DOHH2 (cell line): ENCODE data around the gene CDH26.

Source experiments
- H3F3A ChIP-seq: fragments of 200-600 bp; sonication (generic), shearing (Covaris generic); 2 replicates; pipeline ENCODE4 v1.6.0; 2016; ENCODE audit warnings: antibody characterized with exemption, mild to moderate bottlenecking; ENCODE audit not compliant: control insufficient read depth, insufficient read depth
- H3K27ac ChIP-seq: fragments of 200-600 bp; sonication (generic); 2 replicates; pipeline ENCODE4 v1.5.1; 2014; ENCODE audit warnings: low read depth, mild to moderate bottlenecking, low read length, moderate library complexity
- H3K27me3 ChIP-seq: fragments of 200-600 bp; sonication (generic); 2 replicates; pipeline ENCODE4 v1.6.1; 2014; ENCODE audit warnings: mild to moderate bottlenecking, low read length, mixed read lengths; ENCODE audit not compliant: control insufficient read depth
- H3K36me3 ChIP-seq: fragments of 200-600 bp; sonication (generic); 2 replicates; pipeline ENCODE4 v1.6.1; 2014; ENCODE audit warnings: mild to moderate bottlenecking, low read length, moderate library complexity, mixed read lengths; ENCODE audit not compliant: control insufficient read depth
- H3K4me1 ChIP-seq: fragments of 200-600 bp; sonication (generic); 2 replicates; pipeline ENCODE4 v1.6.1; 2014; ENCODE audit warnings: mild to moderate bottlenecking, low read length, mixed read lengths; ENCODE audit not compliant: control insufficient read depth
- H3K4me2 ChIP-seq: fragments of 200-600 bp; sonication (generic); 2 replicates; pipeline ENCODE4 v1.6.0; 2014; ENCODE audit warnings: mild to moderate bottlenecking, low read length, moderate library complexity
- H3K4me3 ChIP-seq: fragments of 200-600 bp; sonication (generic); 2 replicates; pipeline ENCODE4 v1.5.1; 2014; ENCODE audit warnings: mild to moderate bottlenecking, low read length, mixed read lengths
- H3K79me2 ChIP-seq: fragments of 200-600 bp; sonication (generic); 2 replicates; pipeline ENCODE4 v1.6.1; 2014; ENCODE audit warnings: mild to moderate bottlenecking, low read length, mixed read lengths; ENCODE audit not compliant: control insufficient read depth
- H3K9me2 ChIP-seq: fragments of 200-600 bp; sonication (generic); replicated peaks from 2 replicates; pipeline ENCODE4 v1.6.1; 2014; ENCODE audit warnings: mild to moderate bottlenecking, low read length, mixed read lengths; ENCODE audit not compliant: control insufficient read depth
- H3K9me3 ChIP-seq: fragments of 200-600 bp; sonication (generic); 2 replicates; pipeline ENCODE4 v1.6.1; 2014; ENCODE audit warnings: antibody characterized with exemption, low read length, mixed read lengths; ENCODE audit not compliant: control insufficient read depth, insufficient read depth
- H4K20me1 ChIP-seq: fragments of 200-600 bp; sonication (generic); 2 replicates; pipeline ENCODE4 v1.6.0; 2014; ENCODE audit warnings: low read depth, mild to moderate bottlenecking, antibody characterized with exemption, low read length, moderate library complexity; ENCODE audit not compliant: control insufficient read depth, insufficient read depth
- CTCF ChIP-seq: fragments of 200-600 bp; sonication (generic); IDR thresholded peaks from one replicate; pipeline ENCODE4 v1.5.1; 2014; ENCODE audit warnings: antibody characterized with exemption, mild to moderate bottlenecking, low read depth, low read length; ENCODE audit not compliant: poor library complexity, severe bottlenecking
- EZH2phosphoT487 ChIP-seq: fragments of 200-600 bp; sonication (generic); IDR thresholded peaks from 2 replicates; pipeline ENCODE4 v1.6.1; 2017; ENCODE audit warnings: borderline replicate concordance, mild to moderate bottlenecking, antibody characterized with exemption, low read length, moderate library complexity, mixed read lengths

The CDH26 gene

DNA sequence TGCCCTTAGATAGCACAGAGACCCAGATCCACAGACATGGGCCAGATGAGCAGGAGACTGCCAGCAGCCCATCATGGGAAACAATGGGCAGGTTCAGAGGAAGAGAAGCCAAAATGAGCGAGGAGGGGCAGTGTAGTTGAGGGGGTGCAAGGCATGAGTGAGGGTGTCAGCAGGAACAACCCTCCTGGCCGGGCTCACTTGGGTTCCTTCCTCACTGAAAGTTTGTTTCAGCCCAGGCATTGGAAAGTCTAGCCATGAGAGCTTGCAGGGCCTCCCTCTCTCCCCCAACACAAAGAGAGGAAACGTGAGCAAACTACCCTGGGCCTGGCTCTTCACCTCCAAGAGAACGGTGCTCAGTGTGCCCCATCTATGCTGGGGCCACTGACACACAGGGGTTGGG is 48.0 kb downstream of the CDH26 start:
- Histone ChIP-seq H3K27me3 (no peaks in the 10 kb centered on the region), H3F3A (no peaks in the 10 kb centered on the region), H3K36me3 (no peaks in the 10 kb centered on the region), H3K4me1 (no peaks in the 10 kb centered on the region), H3K4me3 (no peak overlapping the region), H4K20me1 (no peaks in the 10 kb centered on the region), H3K4me2 (no peak overlapping the region), H3K79me2 (no peaks in the 10 kb centered on the region), H3K27ac (no peak overlapping the region), H3K9me3 (no peaks in the 10 kb centered on the region), H3K9me2 (no peaks in the 10 kb centered on the region)
- TF ChIP-seq CTCF: no peak
- no peak for TF ChIP-seq EZH2phosphoT487

DNA sequence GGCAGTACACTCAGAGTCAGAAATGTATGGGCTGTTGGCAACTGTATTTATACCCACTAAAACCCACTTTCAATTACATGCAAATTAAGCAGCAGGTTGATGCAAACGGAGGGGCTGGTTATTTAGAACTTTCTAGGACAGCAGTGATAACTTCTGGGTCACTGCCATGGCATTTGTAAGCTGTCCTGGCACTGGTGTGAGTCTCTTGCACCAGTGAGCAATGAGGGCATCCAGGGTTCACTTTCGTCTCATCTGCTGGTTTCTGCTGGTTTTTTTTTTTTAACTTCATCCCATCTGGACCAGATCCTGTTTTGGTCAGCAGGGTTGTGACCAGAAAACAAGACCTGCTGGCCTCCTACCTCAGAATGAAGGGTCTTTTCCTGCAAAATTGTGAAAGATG is 49.2 kb downstream of the CDH26 start:
- no peaks in the 10 kb centered on the region for H3K79me2 ChIP-seq
- H3K9me3 ChIP-seq: no peaks in the 10 kb centered on the region
- H3K4me3 ChIP-seq: no peak overlapping the region
- H3F3A ChIP-seq: no peaks in the 10 kb centered on the region
- no peaks in the 10 kb centered on the region for H4K20me1 ChIP-seq
- H3K27me3 ChIP-seq: no peaks in the 10 kb centered on the region
- TF ChIP-seq CTCF (no peak), EZH2phosphoT487 (no peak)
- H3K27ac ChIP-seq: no peak overlapping the region
- no peak overlapping the region for H3K4me2 ChIP-seq
- H3K4me1 ChIP-seq: no peaks in the 10 kb centered on the region
- H3K36me3 ChIP-seq: no peaks in the 10 kb centered on the region
- no peaks in the 10 kb centered on the region for H3K9me2 ChIP-seq

DNA sequence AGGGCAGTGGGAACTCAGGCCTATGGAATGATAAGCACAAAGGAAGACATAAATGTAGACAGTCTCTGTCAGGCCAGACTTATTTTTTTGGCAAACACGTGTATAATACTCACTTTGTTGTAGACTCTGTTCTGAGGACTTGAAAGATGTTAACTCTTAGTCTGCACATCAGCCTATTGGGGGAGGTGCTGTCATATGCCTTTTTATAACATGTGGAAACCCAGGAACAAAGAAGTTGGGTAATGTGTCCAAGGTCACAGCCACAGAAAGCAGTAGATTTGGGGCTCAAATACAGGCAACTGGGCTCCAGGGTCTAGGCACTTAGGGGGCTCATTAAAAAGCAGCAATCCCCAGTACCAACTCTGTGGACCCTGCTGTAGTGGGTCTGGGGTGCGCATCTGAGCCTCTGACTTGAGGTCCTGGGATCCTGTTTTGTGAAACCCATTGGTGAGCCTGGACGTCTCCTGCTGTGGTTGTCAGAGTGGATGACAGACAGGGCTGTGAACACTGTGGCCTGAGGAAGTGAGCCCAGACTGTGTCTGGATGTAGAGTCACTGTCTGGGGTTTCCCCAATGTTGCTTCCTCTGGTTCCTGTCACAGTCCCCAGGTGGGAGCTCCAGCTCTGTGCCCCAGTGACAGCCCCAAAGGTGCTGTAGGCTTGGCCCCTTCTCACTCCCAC is 50.0 kb downstream of the CDH26 start:
- H3K4me1 ChIP-seq: no peaks in the 10 kb centered on the region
- H3K27ac ChIP-seq: no peak overlapping the region
- TF ChIP-seq EZH2phosphoT487: no peak
- no peak for TF ChIP-seq CTCF
- no peak overlapping the region for H3K4me2 ChIP-seq
- H3F3A ChIP-seq: no peaks in the 10 kb centered on the region
- H3K9me3 ChIP-seq: no peaks in the 10 kb centered on the region
- no peaks in the 10 kb centered on the region for H4K20me1 ChIP-seq
- no peaks in the 10 kb centered on the region for H3K27me3 ChIP-seq
- no peaks in the 10 kb centered on the region for H3K9me2 ChIP-seq
- no peaks in the 10 kb centered on the region for H3K79me2 ChIP-seq
- H3K36me3 ChIP-seq: no peaks in the 10 kb centered on the region
- H3K4me3 ChIP-seq: no peak overlapping the region
